Heart left ventricle (tissue), 16 donors: Measurements from ENCODE around the gene PEX10. TPM values are rescaled to one million over a fixed set of nuclear protein-coding genes. Genes with fewer than 3 reads are reported as not detected.

Experiments
- ATAC-seq, 4 donors: fragments of 200-7000 bp; cut with Tn5 transposase; one replicate each; pipeline ENCODE4 v1.9.1; 2020 to 2022; ENCODE audit warnings: moderate library complexity in 4 of 4, mild to moderate bottlenecking in 3 of 4, moderate number of reproducible peaks in 1 of 4
- DNase-seq, 5 donors: peaks; one replicate each; pipeline ENCODE4 v3.0.0-alpha.2; 2020
- H3K27ac ChIP-seq, 12 donors: fragments of 200-600 bp; sonication (generic) in 4 of 12; one replicate each; pipeline versions ENCODE4 v1.5.0 to v1.8.0; 2016 to 2022; ENCODE audit warnings: mild to moderate bottlenecking in 2 of 12
- H3K27me3 ChIP-seq, 9 donors: fragments of 200-600 bp; sonication (generic) in 2 of 9; one replicate each; pipeline versions ENCODE4 v1.5.1 to v1.8.0; 2016 to 2022; ENCODE audit warnings: mild to moderate bottlenecking in 3 of 9
- H3K36me3 ChIP-seq, 9 donors: fragments of 200-600 bp; sonication (generic) in 2 of 9; one replicate each; pipeline versions ENCODE4 v1.5.0 to v1.8.0; 2018 to 2022; ENCODE audit warnings: mild to moderate bottlenecking in 2 of 9
- H3K4me1 ChIP-seq, 12 donors: fragments of 200-600 bp; sonication (generic) in 4 of 12; one replicate each; pipeline versions ENCODE4 v1.5.0 to v1.8.0; 2016 to 2022; ENCODE audit warnings: mild to moderate bottlenecking in 3 of 12
- H3K4me3 ChIP-seq, 12 donors: fragments of 200-600 bp; sonication (generic) in 4 of 12; one replicate each; pipeline versions ENCODE4 v1.5.0 to v1.8.0; 2017 to 2022; ENCODE audit warnings: mild to moderate bottlenecking in 9 of 12, moderate library complexity in 4 of 12
- H3K9me3 ChIP-seq, 12 donors: fragments of 200-600 bp; sonication (generic) in 4 of 12; one replicate each; pipeline versions ENCODE4 v1.5.0 to v1.8.0; 2016 to 2022; ENCODE audit warnings: mild to moderate bottlenecking in 1 of 12
- CTCF ChIP-seq, 12 donors: fragments of 200-600 bp; sonication (generic) in 4 of 12; IDR thresholded peaks; one replicate each; pipeline versions ENCODE4 v1.5.0 to v1.8.0; 2018 to 2022; ENCODE audit warnings: antibody characterized with exemption in 12 of 12, mild to moderate bottlenecking in 5 of 12
- POLR2A ChIP-seq, 2 donors: fragments of 450-650 bp; IDR thresholded peaks; one replicate each; pipeline ENCODE4 v1.6.1; 2017; ENCODE audit warnings: antibody characterized with exemption in 2 of 2, mild to moderate bottlenecking in 2 of 2, moderate library complexity in 2 of 2
- WGBS, 4 donors: extraction: QIAGEN DNeasy Blood & Tissue Kit in 2 of 4; methylation state at CpG; one replicate each; pipeline versions ENCODE4 v1.1.5 to v1.1.7; 2013 to 2018; 5-methylcytosine and 5-hydroxymethylcytosine counted together
- intact Hi-C, 10 donors: fragments of 100-400 bp; cut with DNase I; formaldehyde crosslinking; loops; one replicate each; pipeline versions ENCODE4 v1.11.1 to v1.14.2; 2022
- polyA plus RNA-seq, 2 donors: library from polyadenylated mRNA; stranded (reverse); fragments of 200-250 nt; gene quantifications; one replicate each; pipeline ENCODE4 v1.2.3, GENCODE V29; 2013
- total RNA-seq, 9 donors: library from RNA; depleted of rRNA in 2 of 9; stranded (reverse); fragments of >200 nt in 2 of 9; fragmentation: NEBNext Ultra II Directional in 3 of 9; extraction: Animal tissue kit (Norgen Biotek cat#: 25700) in 3 of 9; gene quantifications; one replicate each; pipeline versions ENCODE4 v1.1.0 to v1.2.4, GENCODE V29; 2016 to 2023
- donor health status: ischemic (EF 13 %, LVEDD 7.1; RV severe dilation, severe dysfunction).
- donor health status: healthy with polysubstance abuse.
- donor health status: DM: no; HTN: yes; CAD: no.
- donor health status: DM: no; HTN: no; CAD: no.
- donor health status: ischemic (EF 25% LVEDD 6.9; RV normal size, moderate dysfunction).
- donor health status: ischemic (EF 25% LVEDD 5.7; RV mildly dilated, moderate dysfunction).
- donor health status: healthy.
- donor health status: DM: yes; HTN: yes; CAD: no.
- donor health status: ischemic (EF 35%, LVEDD 5.7; RV mildly dilated, moderate dysfunction).
- donor health status: nonischemic (EF 11% LVEDD 7.7; RV severe dilation, severe dysfunction).
- donor health status: DM: yes; HTN: yes; CAD: no.
- donor health status: PGD.
- donor health status: ischemic (EF 29% LVEDD 5.4; RV normal size, mild dysfunction).
- donor health status: nonischemic (EF 23%, LVEDD 6.1; RV moderate dilation, normal function).

The PEX10 gene
- total and polyA plus RNA-seq, 11 donors: 14.7 to 26.5 (median 18.6) TPM

- Histone ChIP-seq H3K4me1 (no peaks in the 10 kb centered on the region), H3K4me3 (no peak overlapping the region), H3K27me3 (peaks cover 6 to 78% (median 21%) of the 10 kb centered on the region in 9 donors), H3K27ac (no peak overlapping the region), H3K9me3 (peaks cover 0 to 9% (median 0%) of the 10 kb centered on the region in 12 donors), H3K36me3 (no peaks in the 10 kb centered on the region)
- WGBS, 4 donors: 39 to 59% (median 45%) methylated on average over 3 to 16 of the region's 16 CpGs
- intact Hi-C loops: loop anchor here in 1 of 10 donors (10.0 kb wide), 1 partner anchor 224 kb away; no protein-coding TSS in a partner anchor
- ATAC-seq: no peak
- DNase-seq: no peak
- TF ChIP-seq CTCF (IDR thresholded peaks at IDR 0.05) (no peak), POLR2A (IDR thresholded peaks at IDR 0.05) (no peak)
Measured at GRCh38 chr1:2431103-2431502, 18.7 kb upstream of the PEX10 start.

- DNase-seq (no peak), ATAC-seq (no peak)
- peaks cover 0 to 9% (median 0%) of the 10 kb centered on the region in 12 donors for H3K9me3 ChIP-seq
- H3K4me3 ChIP-seq: no peak overlapping the region
- H3K27me3 ChIP-seq: peaks cover 6 to 78% (median 21%) of the 10 kb centered on the region in 9 donors
- intact Hi-C loops: loop anchor here in 1 of 10 donors (10.0 kb wide), 1 partner anchor 224 kb away; no protein-coding TSS in a partner anchor
- H3K36me3 ChIP-seq: no peaks in the 10 kb centered on the region
- no peaks in the 10 kb centered on the region for H3K4me1 ChIP-seq
- WGBS, 4 donors: 68 to 80% (median 76%) methylated on average over 9 to 10 of the region's 10 CpGs
- H3K27ac ChIP-seq: no peak overlapping the region
- TF ChIP-seq POLR2A (IDR thresholded peaks at IDR 0.05) (no peak), CTCF (IDR thresholded peaks at IDR 0.05) (no peak)
Measured at GRCh38 chr1:2430592-2430973, 18.2 kb upstream of the PEX10 start.

GRCh38 chr1:2429780-2430591 is 17.6 kb upstream of the PEX10 start:
- TF ChIP-seq CTCF (IDR thresholded peaks at IDR 0.05) (peak in 3 of 12 donors; percentile 5 to 10 (median 8)), POLR2A (IDR thresholded peaks at IDR 0.05) (no peak)
- intact Hi-C loops: loop anchor here in 1 of 10 donors (10.0 kb wide), 1 partner anchor 225 kb away; no protein-coding TSS in a partner anchor
- ATAC-seq: no peak
- 80 to 84% (median 84%) methylated on average over 13 to 20 of the region's 20 CpGs for WGBS, 4 donors
- Histone ChIP-seq H3K4me1 (no peaks in the 10 kb centered on the region), H3K9me3 (peaks cover 0 to 9% (median 0%) of the 10 kb centered on the region in 12 donors), H3K27me3 (peaks cover 6 to 78% (median 21%) of the 10 kb centered on the region in 9 donors), H3K36me3 (no peaks in the 10 kb centered on the region), H3K27ac (no peak overlapping the region), H3K4me3 (no peak overlapping the region)
- no peak for DNase-seq

- Histone ChIP-seq H3K4me3 (no peak overlapping the region), H3K27me3 (peaks cover 0 to 63% (median 21%) of the 10 kb centered on the region in 9 donors), H3K4me1 (no peaks in the 10 kb centered on the region), H3K9me3 (peaks cover 0 to 12% (median 0%) of the 10 kb centered on the region in 12 donors), H3K27ac (no peak overlapping the region), H3K36me3 (no peaks in the 10 kb centered on the region)
- no peak for DNase-seq
- 89 to 90% (median 90%) methylated on average over 25 to 28 of the region's 28 CpGs; no CpG with 5 or more reads in 1 of the 4 donors for WGBS, 4 donors
- no peak for ATAC-seq
- no peak for TF ChIP-seq POLR2A (IDR thresholded peaks at IDR 0.05)
- no peak for TF ChIP-seq CTCF (IDR thresholded peaks at IDR 0.05)
- intact Hi-C loops: no loop called here
Measured at GRCh38 chr1:2428490-2428889, 16.1 kb upstream of the PEX10 start.
